HG02870 (cell line): ENCODE results near the gene PGK1.
"Not testable (repeated sequence)": the region's sequence is repeated elsewhere in the genome, so short reads cannot be mapped to it uniquely, and the experiment has no call there.

Source experiments
- ATAC-seq: cut with Tn5 transposase; IDR thresholded peaks from one replicate; pipeline ENCODE4 v1.9.1; 2021; ENCODE audit warnings: mild to moderate bottlenecking, moderate library complexity; ENCODE audit not compliant: unreplicated experiment

Gene PGK1

DNA sequence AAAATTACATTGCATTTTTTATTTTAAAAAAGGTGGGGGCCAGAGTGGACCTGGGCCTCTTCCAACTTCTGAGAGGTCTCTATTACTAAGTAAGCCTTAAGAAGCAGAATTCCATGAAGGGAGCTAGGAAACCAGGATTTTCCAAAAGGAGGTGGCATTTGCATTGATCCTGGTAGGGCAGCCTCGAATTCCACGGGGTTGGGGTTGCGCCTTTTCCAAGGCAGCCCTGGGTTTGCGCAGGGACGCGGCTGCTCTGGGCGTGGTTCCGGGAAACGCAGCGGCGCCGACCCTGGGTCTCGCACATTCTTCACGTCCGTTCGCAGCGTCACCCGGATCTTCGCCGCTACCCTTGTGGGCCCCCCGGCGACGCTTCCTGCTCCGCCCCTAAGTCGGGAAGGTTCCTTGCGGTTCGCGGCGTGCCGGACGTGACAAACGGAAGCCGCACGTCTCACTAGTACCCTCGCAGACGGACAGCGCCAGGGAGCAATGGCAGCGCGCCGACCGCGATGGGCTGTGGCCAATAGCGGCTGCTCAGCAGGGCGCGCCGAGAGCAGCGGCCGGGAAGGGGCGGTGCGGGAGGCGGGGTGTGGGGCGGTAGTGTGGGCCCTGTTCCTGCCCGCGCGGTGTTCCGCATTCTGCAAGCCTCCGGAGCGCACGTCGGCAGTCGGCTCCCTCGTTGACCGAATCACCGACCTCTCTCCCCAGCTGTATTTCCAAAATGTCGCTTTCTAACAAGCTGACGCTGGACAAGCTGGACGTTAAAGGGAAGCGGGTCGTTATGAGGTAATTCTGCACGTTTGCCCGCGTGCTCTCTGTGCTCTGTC, at the start of gene PGK1:
Gene PGK1, plus strand, starts transcription at position 626 of the 824 bp plus-strand sequence. Its CDS starts 93 bp downstream, at position 719.
- ATAC-seq: peak; percentile 94

DNA sequence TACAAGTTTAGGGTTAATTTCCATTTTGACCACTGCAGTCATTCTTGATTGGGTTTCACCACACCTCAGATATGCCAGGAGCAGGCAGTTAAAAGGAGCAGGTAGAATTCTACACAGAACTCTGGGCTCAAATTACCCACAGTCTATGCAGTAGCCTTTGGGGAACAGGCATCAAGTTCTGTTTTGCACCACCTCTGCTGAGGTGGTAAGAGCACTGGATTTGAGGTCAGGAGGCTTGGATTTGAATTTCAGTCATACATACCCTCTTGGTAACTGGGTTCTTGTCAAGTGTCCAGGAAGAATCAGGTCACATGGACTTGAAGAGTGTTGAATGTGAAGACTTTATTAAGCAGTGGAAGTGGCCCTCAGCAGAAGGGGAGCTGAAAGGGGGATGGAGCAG, 40.4 kb upstream of the PGK1 start:
- ATAC-seq: no peak

DNA sequence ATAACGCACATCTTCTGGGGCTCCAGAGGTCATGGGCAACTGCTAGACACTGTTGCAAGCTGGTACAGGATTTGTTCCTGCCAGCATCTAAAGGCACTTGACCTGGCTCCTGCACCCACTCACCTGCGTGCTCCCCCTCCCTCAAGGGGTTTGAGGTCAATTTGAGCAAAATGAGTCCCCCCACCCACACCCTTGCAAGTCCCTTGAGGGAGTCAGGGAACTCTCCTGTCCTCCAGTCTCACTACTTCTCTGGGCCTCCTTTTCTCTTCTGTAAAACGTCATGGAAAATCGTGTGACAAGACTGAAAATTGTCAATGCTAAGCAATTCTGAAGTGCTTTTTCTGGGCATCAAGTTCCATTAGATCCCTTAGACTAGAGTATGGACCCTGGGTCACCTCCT, 39.9 kb upstream of the PGK1 start:
- ATAC-seq: no peak

DNA sequence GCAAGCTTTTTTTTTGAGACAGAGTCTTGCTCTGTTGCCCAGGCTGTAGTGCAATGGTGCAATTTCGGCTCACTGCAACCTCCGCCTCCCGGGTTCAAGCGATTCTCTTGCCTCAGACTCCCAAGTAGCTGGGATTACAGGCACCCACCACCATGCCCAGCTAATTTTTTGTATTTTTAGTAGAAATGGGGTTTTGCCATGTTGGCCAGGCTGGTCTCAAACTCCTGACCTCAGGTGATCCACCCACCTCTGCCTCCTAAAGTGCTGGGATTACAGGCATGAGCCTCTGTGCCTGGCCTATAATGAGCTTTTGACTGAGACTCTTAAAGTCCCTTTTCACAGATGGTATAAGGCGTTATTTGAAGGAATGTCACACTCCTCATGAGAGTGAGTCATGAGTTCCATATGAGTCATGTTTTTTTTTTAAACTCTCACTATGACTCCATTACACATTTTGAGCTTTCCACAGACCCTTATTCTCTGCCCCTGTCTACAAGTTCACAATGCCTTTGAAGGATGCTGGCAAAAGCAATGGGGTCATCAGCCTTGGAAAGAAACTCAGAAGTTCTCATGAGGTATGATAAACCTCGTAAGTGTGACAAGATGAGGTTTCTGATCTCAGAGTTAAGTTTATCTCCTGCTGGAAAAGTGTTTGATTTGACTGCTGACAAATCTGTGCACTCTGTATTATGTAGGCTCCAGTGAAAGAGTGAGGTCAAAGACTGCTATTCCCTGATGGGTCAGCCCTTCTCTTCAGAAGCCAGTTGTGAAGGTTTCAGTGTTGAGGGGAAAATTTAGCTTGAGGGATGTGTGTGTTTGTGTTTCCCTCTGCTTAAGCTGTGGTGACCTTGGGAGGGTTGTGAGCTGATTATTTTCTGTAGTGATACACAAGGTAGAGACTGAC, 39.1 kb upstream of the PGK1 start:
- ATAC-seq: peak; percentile 86

DNA sequence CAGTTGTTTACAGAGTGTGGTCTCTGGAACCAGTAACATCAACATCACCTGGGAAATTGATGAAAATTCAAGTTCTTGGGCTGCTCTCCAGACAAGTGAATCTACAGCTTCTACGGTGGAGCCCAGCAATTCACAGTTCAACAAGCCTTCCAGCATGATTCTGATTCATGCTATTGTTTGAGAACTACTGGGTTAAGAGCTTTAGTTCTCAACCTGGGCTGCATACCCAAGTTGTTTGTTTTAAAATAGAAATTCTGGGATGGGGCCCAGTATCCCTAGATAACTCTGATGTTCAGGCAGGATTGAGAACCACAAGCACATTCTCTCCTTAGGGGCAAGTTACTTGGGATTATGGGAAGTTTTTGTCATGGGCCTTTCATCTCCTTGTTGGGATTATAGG, 37.9 kb upstream of the PGK1 start:
- ATAC-seq: no peak

DNA sequence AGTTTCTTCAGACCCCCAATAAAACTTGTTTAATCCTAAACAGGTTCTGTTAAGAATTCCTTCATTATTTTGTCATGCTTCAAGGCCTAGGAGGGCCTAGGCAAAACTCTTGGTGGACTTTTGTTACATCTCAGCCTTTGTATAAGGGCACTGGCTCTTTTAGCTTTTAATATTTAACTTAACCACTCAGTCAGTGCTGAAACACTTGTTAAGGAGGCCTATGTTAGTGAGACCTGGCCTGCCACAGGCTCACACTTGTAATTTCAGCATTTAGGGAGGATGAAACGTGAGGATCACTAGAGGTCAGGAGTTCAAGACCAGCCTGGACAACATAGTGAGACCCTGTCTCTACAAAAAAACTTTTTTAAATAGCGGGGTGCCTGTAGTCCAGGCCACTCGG, 32.7 kb upstream of the PGK1 start:
- no peak for ATAC-seq

DNA sequence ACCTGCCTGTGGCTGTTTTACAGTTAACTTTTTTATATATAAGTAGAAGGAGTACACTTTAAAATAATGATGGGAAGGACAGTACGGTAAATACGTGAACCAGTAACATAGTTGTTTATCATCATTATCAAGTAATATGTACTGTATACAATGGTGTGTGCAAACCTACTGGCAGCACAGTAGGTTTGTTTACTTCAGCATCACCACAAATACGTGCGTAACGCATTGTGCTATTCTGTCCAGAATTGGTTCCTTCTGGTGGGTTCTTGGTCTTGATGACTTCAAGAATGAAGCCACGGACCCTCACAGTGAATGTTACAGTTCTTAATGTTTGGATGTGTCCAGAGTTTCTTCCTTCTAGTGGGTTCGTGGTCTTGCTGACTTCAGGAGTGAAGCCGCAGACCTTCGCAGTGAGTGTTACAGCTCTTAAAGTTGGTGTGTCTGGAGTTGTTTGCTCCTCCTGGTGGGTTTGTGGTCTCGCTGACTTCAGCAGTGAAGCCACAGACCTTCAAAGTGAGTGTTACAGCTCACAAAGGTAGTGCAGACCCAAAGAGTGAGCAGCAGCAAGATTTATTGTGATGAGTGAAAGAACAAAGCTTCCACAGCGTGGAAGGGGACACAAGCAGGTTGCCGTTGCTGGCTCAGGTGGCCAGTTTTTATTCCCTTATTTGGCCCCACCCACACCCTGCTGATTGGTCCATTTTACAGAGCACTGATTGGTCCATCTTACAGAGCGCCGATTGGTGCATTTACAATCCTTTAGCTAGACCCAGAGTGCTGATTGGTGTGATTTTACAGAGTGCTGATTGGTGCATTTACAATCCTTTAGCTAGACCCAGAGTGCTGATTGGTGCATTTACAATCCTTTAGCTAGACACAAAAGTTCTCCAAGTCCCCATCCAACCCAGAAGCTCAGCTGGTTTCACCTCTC, 30.6 kb upstream of the PGK1 start:
- not testable (repeated sequence) for ATAC-seq

DNA sequence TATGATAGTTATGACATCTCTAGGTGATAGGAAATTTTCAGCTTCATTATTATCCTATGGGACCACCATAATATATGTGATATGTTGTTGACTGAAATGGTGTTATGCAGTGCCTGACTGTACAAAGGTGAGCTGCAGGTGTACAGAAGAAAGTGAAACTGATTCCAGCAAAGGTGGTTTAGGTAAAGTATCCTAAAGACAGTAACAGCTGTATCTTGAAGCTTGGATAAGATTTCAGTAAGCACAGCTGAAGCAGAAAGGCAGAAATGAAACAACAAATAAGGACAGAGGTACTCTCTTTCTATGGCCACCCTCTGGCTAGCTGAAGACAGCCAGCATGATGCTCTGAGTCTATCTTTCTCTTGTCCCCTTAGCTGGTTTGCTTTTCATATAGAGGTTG, 30.0 kb upstream of the PGK1 start:
- no peak for ATAC-seq

DNA sequence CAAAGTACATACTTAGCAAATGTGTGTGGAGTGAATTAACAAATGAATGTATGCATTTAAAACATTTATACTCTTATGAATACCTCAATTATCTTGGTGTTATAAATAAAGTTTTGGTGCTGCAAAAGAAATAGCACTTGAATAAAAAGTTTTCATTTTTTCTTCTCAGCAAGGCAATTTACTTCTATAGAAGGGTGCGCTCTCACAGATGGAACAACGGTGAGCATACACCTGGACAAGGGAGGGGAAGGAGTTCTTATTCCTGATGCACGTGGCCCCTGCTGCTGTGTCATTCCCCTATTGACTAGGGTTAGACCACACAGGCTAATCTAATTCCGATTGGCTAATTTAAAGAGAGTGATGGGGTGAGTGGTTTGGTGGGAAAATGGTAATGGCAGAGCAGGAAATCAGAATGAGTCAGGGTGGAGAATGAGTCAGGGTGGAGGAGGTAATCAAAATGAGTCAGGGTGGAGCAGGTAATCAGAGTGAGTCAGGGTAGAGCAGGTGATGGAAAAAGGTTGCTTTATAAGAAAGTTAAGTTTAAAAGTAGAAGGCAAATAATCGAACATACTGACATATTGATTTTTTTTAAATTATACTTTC, 28.2 kb upstream of the PGK1 start:
- ATAC-seq: no peak

DNA sequence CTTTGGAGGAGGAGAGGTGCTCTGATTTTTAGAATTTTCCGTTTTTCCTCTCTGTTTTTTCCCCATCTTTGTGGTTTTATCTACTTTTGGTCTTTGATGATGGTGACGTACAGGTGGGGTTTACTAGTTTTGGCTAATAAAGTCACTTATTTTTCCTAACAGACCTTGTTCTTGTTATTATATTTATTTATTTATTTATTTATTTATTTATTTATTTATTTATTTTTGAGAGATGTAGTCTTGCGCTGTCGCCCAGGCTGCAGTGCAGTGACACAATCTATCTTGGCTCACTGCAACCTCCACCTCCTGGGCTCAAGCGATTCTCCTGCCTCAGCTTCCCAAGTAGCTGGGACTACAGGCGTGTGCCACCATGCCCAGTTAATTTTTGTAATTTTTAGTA, 22.6 kb upstream of the PGK1 start:
- not testable (repeated sequence) for ATAC-seq

DNA sequence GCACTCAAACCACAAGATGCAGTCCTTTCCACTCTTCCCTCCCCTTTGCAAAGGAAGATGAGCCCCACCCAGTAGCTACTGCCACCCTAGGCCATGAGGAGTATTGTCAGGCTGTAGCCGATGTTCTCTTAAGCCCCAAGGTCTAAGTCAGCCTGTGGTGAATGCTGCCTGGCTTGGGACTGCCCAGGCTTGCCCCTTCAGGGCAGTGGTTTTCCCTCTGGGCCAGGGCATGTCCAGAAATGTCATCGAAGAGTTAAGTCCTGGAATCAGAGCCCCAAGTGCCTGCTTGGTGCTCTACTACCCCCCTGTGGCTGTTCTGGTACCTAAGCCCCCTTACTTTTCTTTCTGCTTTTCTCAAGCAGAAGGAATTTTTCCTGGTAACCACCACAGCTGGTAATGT, 11.8 kb upstream of the PGK1 start:
- peak; percentile 93 for ATAC-seq

DNA sequence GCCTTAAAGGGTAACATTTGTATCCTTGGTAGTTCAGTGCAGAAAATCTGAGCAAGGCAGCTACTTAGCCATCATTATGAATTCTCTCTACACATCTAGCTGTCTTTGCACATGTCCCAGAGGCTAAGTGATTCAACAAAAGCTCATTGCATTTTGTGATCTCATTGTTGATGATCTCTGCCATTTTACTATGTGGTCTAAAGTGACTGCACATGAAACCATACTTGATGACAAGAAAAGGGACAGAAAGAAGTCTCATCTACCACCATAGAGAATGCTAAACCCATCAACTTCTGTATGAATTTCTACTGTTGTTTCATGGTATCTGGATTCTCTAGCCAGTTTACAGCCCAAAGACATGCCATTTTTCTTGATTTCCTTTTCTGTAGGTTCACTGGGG, 5.9 kb upstream of the PGK1 start:
- ATAC-seq: no peak

DNA sequence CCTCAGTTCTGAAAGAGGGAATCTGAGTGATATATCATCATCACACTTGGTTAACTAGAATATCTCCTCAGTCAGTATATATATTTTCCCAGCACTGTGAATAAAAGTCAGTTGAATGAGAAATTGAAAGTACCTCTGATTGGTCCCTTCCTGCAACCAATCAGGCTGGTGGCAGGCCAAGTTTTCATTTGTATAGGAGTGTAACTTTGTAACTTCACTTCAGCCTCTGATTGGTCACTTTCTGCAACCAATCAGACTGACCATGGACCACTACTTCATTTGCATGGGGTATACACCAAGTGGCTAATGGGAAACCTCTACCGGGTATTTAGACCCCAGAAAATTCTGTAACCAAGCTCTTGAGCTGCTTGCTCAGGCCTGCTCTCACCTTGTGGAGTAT, 2.0 kb upstream of the PGK1 start:
- ATAC-seq: no peak

DNA sequence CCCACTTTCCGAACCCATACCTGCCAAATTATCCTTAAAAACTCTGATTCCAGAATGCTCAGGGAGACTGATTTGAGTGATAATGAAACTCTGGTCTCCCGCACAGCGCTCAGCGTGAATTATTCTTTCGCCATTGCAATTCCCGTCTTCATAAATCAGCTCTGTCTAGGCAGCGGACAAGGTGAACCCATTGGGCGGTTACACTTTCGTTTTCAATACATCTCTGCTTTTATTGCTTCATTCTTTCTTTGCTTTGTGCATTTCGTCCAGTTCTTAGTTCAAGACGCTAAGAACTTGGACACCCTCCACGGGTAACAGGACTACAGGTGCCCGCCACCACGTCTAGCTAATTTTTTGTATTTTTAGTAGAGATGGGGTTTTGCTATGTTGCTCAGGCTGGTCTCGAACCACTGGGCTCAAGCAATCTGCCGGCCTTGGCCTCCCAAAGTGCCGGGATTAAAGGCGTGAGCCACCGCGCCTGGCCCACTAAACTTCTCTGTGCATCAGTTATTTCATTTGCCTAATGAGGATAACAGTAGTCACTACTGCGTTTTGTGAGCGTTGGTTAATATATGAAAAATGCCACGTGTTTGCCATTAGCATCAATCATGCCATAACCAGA, 936 bp upstream of the PGK1 start:
- ATAC-seq: no peak

DNA sequence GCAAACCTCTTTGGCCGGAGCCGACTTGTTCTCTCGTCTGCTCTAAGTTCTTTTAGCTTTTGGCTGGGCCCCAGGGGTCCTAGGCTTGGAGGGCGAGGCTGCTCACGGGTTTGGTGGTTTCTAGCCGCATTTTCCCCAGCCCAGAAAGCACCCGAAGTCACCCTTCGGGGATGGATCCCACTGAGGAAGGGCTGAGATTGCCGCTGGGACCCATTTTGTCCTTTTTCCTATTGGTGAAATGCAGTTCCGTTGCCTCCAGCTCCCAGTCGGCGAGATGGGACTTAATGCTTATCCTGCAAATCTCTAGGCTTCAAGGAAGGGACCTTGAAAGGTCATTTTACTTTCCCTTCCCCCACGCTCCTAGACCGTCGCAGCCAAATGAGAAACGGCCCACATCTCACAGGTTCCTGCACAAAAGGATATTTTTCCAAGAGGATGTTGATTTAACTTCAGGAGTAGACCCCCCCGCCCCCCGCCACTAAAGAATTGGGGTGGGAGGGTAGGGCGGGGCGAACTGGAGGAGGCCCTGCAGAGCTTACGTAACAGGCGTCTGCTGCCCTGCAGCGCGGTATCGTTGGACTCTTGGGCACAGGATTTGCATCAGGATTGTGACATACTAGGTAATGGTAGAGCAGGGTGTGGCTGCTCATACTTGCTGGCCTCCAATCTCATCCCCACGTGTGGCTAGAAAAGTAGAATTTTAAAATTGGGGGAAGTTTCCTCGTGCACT, 564 bp downstream of the PGK1 start:
- ATAC-seq: peak; percentile 24

DNA sequence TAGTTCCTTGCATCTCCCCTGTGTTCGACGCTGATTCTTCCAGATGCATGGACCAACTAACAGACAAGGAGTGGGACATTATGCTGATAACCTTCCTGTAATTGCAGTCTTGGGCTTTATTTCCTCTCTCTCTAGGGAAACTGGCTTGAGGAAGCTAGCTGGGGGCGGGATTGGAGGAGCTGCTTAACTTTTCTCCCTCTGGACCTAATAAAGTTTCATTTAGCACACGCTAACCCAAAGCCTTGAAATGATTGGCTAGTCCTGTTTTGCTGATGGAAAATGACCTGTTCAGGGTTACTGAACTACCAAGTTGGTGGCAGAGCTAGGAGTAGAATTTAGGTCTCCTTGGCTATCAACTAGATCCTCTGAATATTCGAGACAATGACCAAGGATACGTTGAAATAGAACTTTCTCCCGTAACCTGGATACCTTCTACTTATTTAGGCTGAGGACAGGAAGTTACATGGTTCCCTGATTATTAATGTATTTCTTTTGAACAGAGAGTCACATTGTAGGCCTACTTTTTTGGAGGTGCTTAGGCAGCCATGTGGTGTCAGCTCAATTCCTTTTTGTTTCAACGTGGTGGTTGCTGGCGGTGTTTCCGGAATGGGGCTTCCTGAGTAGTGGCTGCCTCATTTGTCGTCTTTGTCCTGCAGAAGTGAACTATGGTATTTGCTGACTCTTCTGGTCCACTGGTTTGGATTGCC, 2.0 kb downstream of the PGK1 start:
- ATAC-seq: no peak

DNA sequence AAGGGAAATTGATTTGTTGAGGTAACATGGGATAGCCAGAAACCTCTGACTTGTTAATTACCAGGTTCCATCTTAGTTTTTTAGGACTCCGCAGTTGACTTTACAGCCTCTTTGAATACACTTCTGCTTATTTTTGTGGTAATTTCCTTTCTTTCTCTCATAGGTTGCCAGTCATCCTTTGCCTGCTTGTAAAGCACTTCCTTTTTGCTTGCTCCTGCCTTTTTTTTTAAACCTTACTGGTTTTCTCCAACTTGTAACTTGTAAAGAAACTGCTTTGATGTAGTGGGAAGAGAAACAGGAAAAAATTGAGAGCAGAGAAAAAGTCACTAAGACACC, 2.6 kb downstream of the PGK1 start:
- ATAC-seq: no peak

DNA sequence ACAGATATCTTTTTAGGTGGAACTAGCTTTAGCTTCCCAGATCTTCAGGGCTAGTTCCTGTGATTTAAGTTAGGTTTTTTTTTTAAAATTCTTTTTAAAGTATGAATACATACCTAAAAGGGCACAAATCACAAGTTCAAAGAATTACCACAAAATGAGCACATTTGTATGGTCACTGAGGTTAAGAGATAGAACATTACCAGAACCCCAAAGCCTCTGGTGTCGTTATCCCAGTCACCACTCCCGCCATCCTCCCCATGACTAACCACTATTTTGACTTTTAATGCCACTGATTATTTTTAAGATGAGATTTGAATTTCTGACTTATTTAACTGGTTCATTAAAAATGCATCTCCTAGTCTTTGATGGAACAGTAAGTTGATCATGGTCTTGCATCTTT, 5.4 kb downstream of the PGK1 start:
- ATAC-seq: no peak
